Immature natural killer cell (primary cell): ENCODE data around the gene XPO6. TPM values are rescaled to one million over a fixed set of nuclear protein-coding genes. Genes with fewer than 3 reads are reported as not detected.

Experiments
- DNase-seq, 3 donors: peaks; one replicate each; pipeline ENCODE4 v3.0.0; 2022; ENCODE audit warnings: mixed read lengths in 1 of 3
- H3K27ac Mint-ChIP-seq, 6 donors: one replicate each; pipeline ENCODE4 v1.8.0; 2020; ENCODE audit warnings: mixed read lengths in 6 of 6, mild to moderate bottlenecking in 5 of 6, inconsistent platforms in 4 of 6, moderate library complexity in 3 of 6
- H3K27me3 Mint-ChIP-seq, 3 donors: one replicate each; pipeline ENCODE4 v1.8.0; 2020 to 2021; ENCODE audit warnings: low read depth in 3 of 3, mild to moderate bottlenecking in 3 of 3, mixed read lengths in 3 of 3, moderate library complexity in 3 of 3, inconsistent platforms in 1 of 3
- H3K36me3 Mint-ChIP-seq, 3 donors: one replicate each; pipeline ENCODE4 v1.8.0; 2020; ENCODE audit warnings: mixed read lengths in 3 of 3, inconsistent platforms in 2 of 3, mild to moderate bottlenecking in 2 of 3
- H3K4me1 Mint-ChIP-seq, 2 donors: one replicate each; pipeline ENCODE4 v1.8.0; 2020; ENCODE audit warnings: inconsistent platforms in 2 of 2, mild to moderate bottlenecking in 2 of 2, mixed read lengths in 2 of 2, moderate library complexity in 1 of 2
- H3K4me3 Mint-ChIP-seq, 5 donors: one replicate each; pipeline ENCODE4 v1.8.0; 2020; ENCODE audit warnings: mild to moderate bottlenecking in 5 of 5, mixed read lengths in 5 of 5, inconsistent platforms in 3 of 5, moderate library complexity in 3 of 5
- H3K9me3 Mint-ChIP-seq, 6 donors: one replicate each; pipeline ENCODE4 v1.8.0; 2020; ENCODE audit warnings: mild to moderate bottlenecking in 6 of 6, mixed read lengths in 6 of 6, inconsistent platforms in 4 of 6, moderate library complexity in 3 of 6
- polyA plus RNA-seq, 3 donors: library from polyadenylated mRNA; unstranded; fragments of 300-500 nt; fragmentation: Illumina TruSeq; gene quantifications; one replicate each; pipeline ENCODE4 v1.2.3, GENCODE V29; 2021

Gene XPO6
- polyA plus RNA-seq, 3 donors from 2014 or later, result 40.7 to 75.5 (median 42.2) TPM

GRCh38 chr16:28062261-28062846 lies 149.4 kb downstream of the XPO6 start:
- no peaks in the 10 kb centered on the region for H3K36me3 Mint-ChIP-seq
- DNase-seq, result no peak
- H3K4me1 Mint-ChIP-seq, result no peaks in the 10 kb centered on the region
- no peak overlapping the region for H3K27ac Mint-ChIP-seq
- no peak overlapping the region for H3K4me3 Mint-ChIP-seq
- no peaks in the 10 kb centered on the region for H3K9me3 Mint-ChIP-seq
- peaks cover 11 to 42% (median 14%) of the 10 kb centered on the region in 3 donors for H3K27me3 Mint-ChIP-seq

DNA sequence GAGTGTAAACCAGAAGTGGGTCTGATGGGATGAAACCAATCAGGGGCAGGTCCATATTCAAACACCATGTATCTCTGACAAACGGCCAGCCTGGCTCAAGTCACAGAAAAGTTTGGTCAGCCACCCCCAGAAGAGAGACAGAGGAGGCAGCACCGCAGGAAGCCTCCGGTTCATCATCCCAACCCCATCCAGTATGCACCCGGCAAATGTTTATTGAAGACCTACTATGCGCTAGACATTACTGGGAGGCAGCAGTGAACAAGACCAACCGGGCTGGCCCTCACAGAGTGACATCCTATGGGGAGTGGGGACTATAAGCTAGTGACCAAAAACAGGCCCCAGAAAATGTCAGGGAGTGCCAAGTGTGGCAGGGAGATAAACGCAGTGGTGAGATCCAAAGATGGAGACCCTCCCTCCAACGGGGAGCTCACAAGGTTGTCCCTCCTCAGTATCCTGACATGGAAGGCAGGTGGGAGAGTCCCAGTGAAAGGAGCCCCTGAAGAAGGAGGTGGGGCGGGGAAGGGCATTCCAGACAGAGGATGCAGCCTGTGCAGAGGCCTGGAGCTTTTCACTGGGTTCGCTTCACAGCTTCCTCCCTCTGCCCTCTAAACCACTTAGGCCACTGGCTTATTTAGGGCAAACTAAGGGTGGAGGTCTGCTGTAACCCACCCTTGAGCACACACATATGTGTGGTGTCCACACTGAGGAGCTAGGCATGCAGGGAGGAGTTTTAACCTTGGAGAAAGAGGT lies 150.2 kb downstream of the XPO6 start:
- no peaks in the 10 kb centered on the region for H3K36me3 Mint-ChIP-seq
- no peak for DNase-seq
- H3K4me1 Mint-ChIP-seq, result no peaks in the 10 kb centered on the region
- peaks cover 9 to 39% (median 12%) of the 10 kb centered on the region in 3 donors for H3K27me3 Mint-ChIP-seq
- no peaks in the 10 kb centered on the region for H3K9me3 Mint-ChIP-seq
- H3K27ac Mint-ChIP-seq, result no peak overlapping the region
- peak overlapping the region in 1 of 5 donors; percentile 30 for H3K4me3 Mint-ChIP-seq

DNA sequence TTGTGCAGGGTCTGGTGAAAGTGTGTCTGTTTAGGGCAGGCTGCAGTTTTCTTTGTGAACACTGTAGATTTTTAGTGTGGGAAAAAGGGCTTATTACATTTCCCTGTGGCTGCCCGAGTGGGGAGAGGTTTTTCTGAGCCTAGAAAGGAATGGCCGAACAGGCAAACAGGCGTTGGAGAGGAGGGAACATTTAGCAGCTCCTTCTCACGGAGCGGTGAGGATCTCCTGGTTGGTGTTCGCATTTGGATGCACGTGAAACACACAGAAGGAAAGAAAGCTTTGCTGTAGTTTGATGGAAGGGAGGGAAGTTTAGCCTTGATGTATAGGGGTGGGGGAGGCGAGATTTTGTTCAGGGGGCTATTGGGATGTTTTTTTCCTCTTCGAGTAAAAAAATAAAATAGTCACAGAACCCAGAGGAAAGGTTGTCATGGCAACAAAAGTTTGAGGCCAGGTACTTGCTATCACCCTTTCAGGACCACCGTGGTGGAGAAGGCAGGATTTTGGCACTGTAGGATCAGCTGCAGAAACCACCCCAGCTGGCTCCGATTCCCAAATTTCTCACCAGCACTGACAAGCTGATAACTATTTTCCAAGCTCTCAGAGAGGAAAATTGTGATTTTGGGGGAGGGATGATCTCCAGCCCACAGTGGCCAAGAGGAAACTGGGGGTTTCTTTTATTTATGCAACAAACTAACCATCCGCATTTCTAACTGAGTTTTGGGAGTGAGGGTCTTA lies 151.8 kb downstream of the XPO6 start:
- peaks cover 6 to 33% (median 12%) of the 10 kb centered on the region in 3 donors for H3K27me3 Mint-ChIP-seq
- H3K4me3 Mint-ChIP-seq, result peak overlapping the region in 1 of 5 donors; percentile 17
- H3K4me1 Mint-ChIP-seq, result no peaks in the 10 kb centered on the region
- peak overlapping the region in 1 of 6 donors; percentile 21 for H3K27ac Mint-ChIP-seq
- no peaks in the 10 kb centered on the region for H3K36me3 Mint-ChIP-seq
- no peak for DNase-seq
- H3K9me3 Mint-ChIP-seq, result no peaks in the 10 kb centered on the region

DNA sequence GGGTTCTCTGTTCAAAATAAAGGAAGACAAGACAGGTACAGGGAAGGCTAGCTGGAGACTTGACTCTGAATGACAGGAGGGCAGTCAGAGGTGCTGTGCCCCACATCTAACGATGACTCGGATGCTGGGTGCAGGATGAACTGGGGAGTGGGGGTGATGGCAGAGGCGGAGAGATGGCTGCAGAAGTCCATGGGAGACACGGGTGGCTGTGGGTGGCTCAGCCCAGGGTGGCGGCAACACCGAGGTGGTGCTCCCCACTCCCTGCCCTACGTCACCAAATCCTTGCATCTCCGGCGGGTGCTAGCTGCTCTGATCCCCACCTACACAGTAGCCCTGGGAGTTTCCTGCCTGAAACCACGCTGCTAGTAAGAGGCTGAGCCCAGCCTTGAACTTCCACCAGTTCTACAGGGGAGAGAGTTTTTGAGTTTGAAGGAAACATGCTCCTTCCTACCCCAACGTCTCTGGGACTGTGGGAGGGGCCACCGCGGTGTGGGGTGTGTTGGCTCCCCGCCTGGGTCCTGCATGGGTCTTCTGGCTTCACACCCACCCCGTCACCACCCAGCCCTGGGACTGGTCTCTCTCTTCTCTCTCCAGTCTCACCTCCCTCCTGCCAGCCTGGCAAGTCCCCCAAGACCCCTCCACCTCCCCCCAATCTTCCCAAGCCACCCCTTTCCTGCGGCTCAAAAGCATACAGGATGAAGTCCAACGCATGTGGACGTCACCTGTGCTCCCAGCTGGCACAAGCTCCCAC lies 152.8 kb downstream of the XPO6 start:
- Mint-ChIP-seq H3K9me3 (no peaks in the 10 kb centered on the region), H3K27ac (no peak overlapping the region), H3K27me3 (peaks cover 3 to 26% (median 11%) of the 10 kb centered on the region in 3 donors)

DNA sequence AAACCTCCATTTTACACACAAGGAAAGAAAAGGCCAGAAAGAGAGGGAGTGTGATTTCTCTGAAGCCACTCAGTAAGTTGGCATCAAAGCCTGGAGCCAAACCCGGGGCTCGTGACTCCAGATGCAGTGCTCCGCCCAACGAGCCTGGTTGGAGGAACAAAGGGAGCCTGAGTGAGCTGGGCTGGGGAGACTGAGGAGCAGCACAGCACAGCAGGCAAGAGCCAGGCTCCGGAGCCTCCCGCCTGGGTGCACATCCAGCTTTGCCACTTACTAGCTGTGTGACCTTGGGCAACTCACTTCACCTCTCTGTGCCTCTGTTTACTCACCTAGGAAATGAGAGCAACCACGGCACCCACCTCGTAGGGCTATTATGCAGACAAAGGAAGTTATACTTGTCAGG lies 153.8 kb downstream of the XPO6 start:
- peaks cover 3 to 25% (median 11%) of the 10 kb centered on the region in 3 donors for H3K27me3 Mint-ChIP-seq
- DNase-seq, result no peak
- no peaks in the 10 kb centered on the region for H3K4me1 Mint-ChIP-seq
- H3K27ac Mint-ChIP-seq, result no peak overlapping the region
- no peaks in the 10 kb centered on the region for H3K9me3 Mint-ChIP-seq
- H3K4me3 Mint-ChIP-seq, result no peak overlapping the region
- no peaks in the 10 kb centered on the region for H3K36me3 Mint-ChIP-seq

More for the DNA sequence above, 152.8 kb downstream of the XPO6 start:
- Mint-ChIP-seq H3K4me1 (no peaks in the 10 kb centered on the region), H3K36me3 (no peaks in the 10 kb centered on the region), H3K4me3 (no peak overlapping the region)
- DNase-seq, result no peak

DNA sequence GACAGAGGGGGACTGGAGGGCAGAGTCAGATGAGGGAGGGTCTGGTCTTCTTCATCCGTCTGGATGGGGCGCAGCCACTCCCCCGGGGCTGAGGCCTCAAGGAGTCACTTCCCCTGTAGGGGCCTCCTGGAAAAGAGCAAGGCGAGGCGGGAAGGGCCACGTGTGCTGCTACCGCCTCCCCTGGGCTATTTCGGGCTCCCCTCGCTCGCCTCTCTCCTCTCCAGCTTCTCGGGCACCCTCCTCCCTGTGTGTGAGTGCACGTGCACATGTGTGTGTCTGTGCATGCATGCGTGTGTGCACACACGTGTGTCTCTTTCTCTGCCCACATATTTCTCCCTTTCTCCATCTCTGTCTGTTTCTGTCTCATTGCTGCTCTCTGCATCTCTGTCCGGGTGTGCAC lies 158.3 kb downstream of the XPO6 start:
- Mint-ChIP-seq H3K27ac (no peak overlapping the region), H3K9me3 (peaks cover 0 to 5% (median 3%) of the 10 kb centered on the region in 6 donors), H3K36me3 (peaks cover 0 to 3% (median 0%) of the 10 kb centered on the region in 3 donors), H3K4me1 (no peaks in the 10 kb centered on the region), H3K4me3 (no peak overlapping the region), H3K27me3 (peaks cover 0 to 4% (median 1%) of the 10 kb centered on the region in 3 donors)
- DNase-seq, result no peak

- DNase-seq, result no peak
- H3K27ac Mint-ChIP-seq, result no peak overlapping the region
- H3K4me1 Mint-ChIP-seq, result no peaks in the 10 kb centered on the region
- peaks cover 0 to 8% (median 3%) of the 10 kb centered on the region in 6 donors for H3K9me3 Mint-ChIP-seq
- no peak overlapping the region for H3K4me3 Mint-ChIP-seq
- H3K36me3 Mint-ChIP-seq, result peaks cover 0 to 3% (median 0%) of the 10 kb centered on the region in 3 donors
- H3K27me3 Mint-ChIP-seq, result peaks cover 0 to 1% (median 0%) of the 10 kb centered on the region in 3 donors
Observed at GRCh38 chr16:28052274-28053128, 159.3 kb downstream of the XPO6 start.

DNA sequence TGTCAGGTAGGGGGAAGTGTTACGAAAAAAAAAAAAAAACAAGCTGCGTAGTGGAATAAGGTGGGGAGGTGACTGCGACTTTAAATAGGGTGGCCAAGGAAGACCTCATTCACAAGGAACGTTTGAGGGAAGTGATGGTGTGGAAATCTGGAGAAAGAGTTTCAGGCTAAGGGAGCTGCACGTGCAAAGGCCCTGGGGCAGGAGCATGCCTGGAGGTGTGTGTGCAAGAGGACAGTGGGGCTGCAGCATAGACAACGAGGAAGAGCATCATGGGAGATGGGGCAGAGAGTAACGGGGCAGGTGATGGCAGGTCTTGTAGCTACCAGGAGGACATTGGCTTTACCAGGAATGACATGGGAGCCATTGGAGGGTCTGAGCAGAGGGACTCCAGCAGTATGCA lies 160.3 kb downstream of the XPO6 start:
- Mint-ChIP-seq H3K9me3 (peaks cover 0 to 11% (median 4%) of the 10 kb centered on the region in 6 donors), H3K4me1 (no peaks in the 10 kb centered on the region), H3K27ac (no peak overlapping the region), H3K27me3 (peaks cover 0 to 4% (median 2%) of the 10 kb centered on the region in 3 donors), H3K36me3 (peaks cover 0 to 7% (median 0%) of the 10 kb centered on the region in 3 donors), H3K4me3 (no peak overlapping the region)
- DNase-seq, result no peak

Other genes with a start within 250 kb of the XPO6 start
- gene GSG1L, start 148.3 kb downstream of the XPO6 start, polyA plus RNA-seq, result not detected
- gene SBK1, start 80.6 kb upstream of the XPO6 start, polyA plus RNA-seq, result 10 to 100 TPM in 1 of 3 donors, 1 to 10 TPM in 2; 5.1 to 14.2 (median 5.1) TPM
- gene NPIPB6, start 151.5 kb upstream of the XPO6 start, polyA plus RNA-seq, result under 1 TPM in 2 of 3 donors, not detected in 1; 0.12 to 0.19 TPM
- gene EIF3CL, start 191.9 kb upstream of the XPO6 start, polyA plus RNA-seq, result 10 to 100 TPM in 2 of 3 donors, 1 to 10 TPM in 1; 9.7 to 31.1 (median 19.0) TPM